OCI-LY1 (cell line): ENCODE data around the gene VAV2.

Source experiments
- H2AFZ ChIP-seq: fragments of 200-600 bp; sonication (generic), shearing (Covaris generic); 2 replicates; pipeline ENCODE4 v1.6.0; 2014; ENCODE audit warnings: antibody characterized with exemption, mild to moderate bottlenecking, low read length
- H3F3A ChIP-seq: fragments of 200-600 bp; sonication (generic), shearing (Covaris generic); 2 replicates; pipeline ENCODE4 v1.6.0; 2014; ENCODE audit warnings: mild to moderate bottlenecking, antibody characterized with exemption, low read length, moderate library complexity; ENCODE audit not compliant: insufficient read depth
- H3K27ac ChIP-seq: fragments of 200-600 bp; sonication (generic); 2 replicates; pipeline ENCODE4 v1.5.1; 2014; ENCODE audit warnings: low read length, mixed run types, mild to moderate bottlenecking, low read depth; ENCODE audit not compliant: poor library complexity, severe bottlenecking
- H3K27me3 ChIP-seq: fragments of 200-600 bp; sonication (generic); 2 replicates; pipeline ENCODE4 v1.6.0; 2014; ENCODE audit warnings: antibody characterized with exemption, mild to moderate bottlenecking, low read length, moderate library complexity; ENCODE audit not compliant: insufficient read depth
- H3K36me3 ChIP-seq: fragments of 200-600 bp; sonication (generic); 2 replicates; pipeline ENCODE4 v1.6.1; 2014; ENCODE audit warnings: mild to moderate bottlenecking, antibody characterized with exemption, low read length, moderate library complexity, mixed read lengths; ENCODE audit not compliant: insufficient read depth
- H3K4me1 ChIP-seq: fragments of 200-600 bp; sonication (generic); 2 replicates; pipeline ENCODE4 v1.5.1; 2014; ENCODE audit warnings: mild to moderate bottlenecking, low read length, moderate library complexity; ENCODE audit not compliant: insufficient read depth, severe bottlenecking
- H3K4me2 ChIP-seq: fragments of 200-600 bp; sonication (generic), shearing (Covaris generic); 2 replicates; pipeline ENCODE4 v1.6.1; 2014; ENCODE audit warnings: low read length
- H3K4me3 ChIP-seq: fragments of 200-600 bp; sonication (generic); 2 replicates; pipeline ENCODE4 v1.5.1; 2014; ENCODE audit warnings: low read length, low read depth, mild to moderate bottlenecking, mixed read lengths; ENCODE audit not compliant: poor library complexity, severe bottlenecking
- H3K79me2 ChIP-seq: fragments of 200-600 bp; shearing (Covaris generic); 2 replicates; pipeline ENCODE4 v1.6.1; 2016; ENCODE audit warnings: mixed run types, low read length, mixed read lengths; ENCODE audit not compliant: insufficient read depth
- H3K9ac ChIP-seq: fragments of 200-600 bp; sonication (generic), shearing (Covaris generic); 2 replicates; pipeline ENCODE4 v1.6.1; 2014; ENCODE audit warnings: mild to moderate bottlenecking, low read length, mixed read lengths
- H3K9me2 ChIP-seq: fragments of 200-600 bp; sonication (generic), shearing (Covaris generic); 2 replicates; pipeline ENCODE4 v1.6.1; 2014; ENCODE audit warnings: low read depth, mild to moderate bottlenecking, low read length, mixed read lengths
- H3K9me3 ChIP-seq: fragments of 200-600 bp; shearing (Covaris generic); 2 replicates; pipeline ENCODE4 v1.6.1; 2014; ENCODE audit warnings: low read length, mixed read lengths
- H4K20me1 ChIP-seq: fragments of 200-600 bp; sonication (generic), shearing (Covaris generic); 2 replicates; pipeline ENCODE4 v1.6.0; 2016; ENCODE audit warnings: mild to moderate bottlenecking, low read length; ENCODE audit not compliant: insufficient read depth
- CTCF ChIP-seq: fragments of 200-600 bp; sonication (generic), shearing (Covaris generic); IDR thresholded peaks from 2 replicates; pipeline ENCODE4 v1.5.1; 2017; ENCODE audit warnings: mild to moderate bottlenecking, antibody characterized with exemption, low read length, moderate library complexity, mixed read lengths
- EZH2 ChIP-seq: fragments of 200-600 bp; sonication (generic), shearing (Covaris generic); IDR thresholded peaks from 2 replicates; pipeline ENCODE4 v1.8.0; 2017; ENCODE audit warnings: borderline replicate concordance, mixed run types, mild to moderate bottlenecking, antibody characterized with exemption, low read length, moderate library complexity, mixed read lengths

The VAV2 gene

DNA sequence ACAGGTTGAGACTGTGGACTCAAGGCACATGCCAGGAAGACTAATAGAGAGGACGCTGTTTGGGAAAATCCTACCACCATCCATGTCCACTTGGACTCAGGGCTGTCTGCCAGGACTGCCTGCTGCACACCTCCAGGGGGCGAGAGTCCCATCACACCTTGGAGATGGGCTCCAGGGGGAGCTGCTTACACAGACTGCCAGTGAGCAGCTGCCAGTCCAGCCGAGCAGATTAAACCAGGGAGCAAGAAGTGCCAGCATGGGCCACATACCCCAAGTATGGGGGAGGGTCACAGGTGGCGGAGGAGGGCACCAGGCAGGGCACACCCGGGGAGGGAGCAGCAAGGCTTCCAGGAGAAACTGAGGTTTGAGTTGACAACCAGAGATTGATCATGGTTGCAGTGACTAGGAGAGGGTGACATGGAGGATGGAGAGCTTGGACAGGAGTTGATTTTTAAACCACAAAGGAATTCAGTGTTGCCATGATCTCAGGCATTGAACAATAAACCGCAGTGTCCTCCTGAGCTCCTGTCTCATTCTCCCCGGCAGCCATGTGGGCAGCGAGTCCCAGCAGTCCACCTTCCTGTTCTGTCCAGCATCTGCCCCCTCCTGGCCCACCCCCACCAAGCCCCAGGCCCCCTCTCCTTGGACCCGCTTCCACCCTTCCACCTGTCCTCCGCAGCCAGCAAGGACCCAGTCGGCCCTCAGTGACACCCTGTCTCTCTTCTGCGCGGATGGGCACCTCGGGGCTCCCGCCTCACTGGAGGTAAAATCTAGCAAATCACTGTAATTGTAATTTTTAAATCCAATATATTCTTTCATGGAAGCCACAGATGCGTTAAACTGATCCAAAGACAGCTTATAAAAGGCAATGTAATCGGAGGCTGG lies 3.1 kb upstream of the VAV2 start:
- no peaks in the 10 kb centered on the region for H3K9me3 ChIP-seq
- no peak overlapping the region for H2AFZ ChIP-seq
- no peak overlapping the region for H3K27ac ChIP-seq
- H3K4me1 ChIP-seq, result peaks cover 6% of the 10 kb centered on the region
- H3K9ac ChIP-seq, result no peak overlapping the region
- TF ChIP-seq EZH2 (no peak), CTCF (no peak)
- H3K79me2 ChIP-seq, result no peaks in the 10 kb centered on the region
- no peaks in the 10 kb centered on the region for H3K9me2 ChIP-seq
- H3K4me2 ChIP-seq, result no peak overlapping the region
- H3K4me3 ChIP-seq, result no peak overlapping the region
- no peaks in the 10 kb centered on the region for H4K20me1 ChIP-seq
- no peaks in the 10 kb centered on the region for H3K27me3 ChIP-seq
- no peaks in the 10 kb centered on the region for H3K36me3 ChIP-seq
- no peaks in the 10 kb centered on the region for H3F3A ChIP-seq

- no peaks in the 10 kb centered on the region for H3K27me3 ChIP-seq
- H3K9ac ChIP-seq, result no peak overlapping the region
- no peaks in the 10 kb centered on the region for H3K79me2 ChIP-seq
- H3K4me2 ChIP-seq, result no peak overlapping the region
- no peaks in the 10 kb centered on the region for H3K9me2 ChIP-seq
- no peak overlapping the region for H2AFZ ChIP-seq
- no peaks in the 10 kb centered on the region for H3K9me3 ChIP-seq
- H3K4me3 ChIP-seq, result no peak overlapping the region
- TF ChIP-seq CTCF (peak; percentile 94), EZH2 (no peak)
- H3K36me3 ChIP-seq, result no peaks in the 10 kb centered on the region
- H4K20me1 ChIP-seq, result no peaks in the 10 kb centered on the region
- H3K27ac ChIP-seq, result no peak overlapping the region
- peaks cover 6% of the 10 kb centered on the region for H3K4me1 ChIP-seq
- H3F3A ChIP-seq, result no peaks in the 10 kb centered on the region
Measured at GRCh38 chr9:133994353-133995011, 2.4 kb upstream of the VAV2 start.

DNA sequence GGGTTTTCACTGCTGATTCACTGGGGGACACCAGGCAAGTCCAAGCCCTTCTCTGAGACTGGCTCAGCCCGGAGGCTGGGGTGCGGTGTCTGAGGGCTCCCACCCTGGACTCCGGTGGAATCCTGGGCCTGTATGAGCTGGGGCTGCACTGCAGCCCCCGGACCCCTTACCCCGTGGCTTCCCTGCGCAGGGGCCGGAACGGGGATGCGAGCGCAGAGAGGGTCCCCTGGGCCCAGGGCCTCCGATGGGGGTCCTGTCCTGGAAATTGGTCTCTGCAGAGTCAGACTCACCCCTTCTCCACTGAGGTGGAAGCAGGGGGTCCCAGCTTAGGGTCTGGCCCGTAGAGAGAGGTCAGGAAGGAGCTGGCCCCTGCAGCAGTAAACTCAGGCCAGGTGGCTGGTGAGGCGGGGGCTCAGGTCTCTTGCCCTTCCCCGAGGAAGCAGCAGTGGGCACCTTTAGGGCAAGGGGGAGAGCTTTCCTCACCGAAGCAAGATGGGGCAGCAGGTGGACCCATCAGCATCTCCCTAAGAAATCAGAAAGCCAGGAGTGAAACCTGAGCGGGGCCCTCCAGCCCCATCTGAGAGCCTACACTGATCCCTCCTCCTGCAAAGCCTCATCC lies 1.6 kb upstream of the VAV2 start:
- Histone ChIP-seq H3K9ac (no peak overlapping the region; the same call in 1 of the 2 replicates), H3F3A (no peaks in the 10 kb centered on the region), H3K9me2 (no peaks in the 10 kb centered on the region), H3K36me3 (no peaks in the 10 kb centered on the region), H3K4me3 (peak overlapping the region; percentile 62), H3K4me1 (peaks cover 6% of the 10 kb centered on the region), H3K27me3 (no peaks in the 10 kb centered on the region), H3K9me3 (no peaks in the 10 kb centered on the region), H2AFZ (no peak overlapping the region), H3K79me2 (no peaks in the 10 kb centered on the region), H3K4me2 (peak overlapping the region; percentile 73), H4K20me1 (no peaks in the 10 kb centered on the region), H3K27ac (no peak overlapping the region)
- TF ChIP-seq CTCF (no peak), EZH2 (no peak)
